HEK293 (cell line): ENCODE results near the gene EXOG.

Source experiments
- CTCF ChIP-seq: fragments of 450-650 bp; formaldehyde crosslinking; IDR thresholded peaks from 2 replicates; pipeline ENCODE4 v1.5.1; 2016; ENCODE audit warnings: missing biosample characterization, missing genetic modification characterization
- HOXA7 ChIP-seq: sonication (generic); formaldehyde crosslinking; IDR thresholded peaks from 2 replicates; pipeline ENCODE4 v1.8.1; 2022; ENCODE audit warnings: missing genetic modification reagents, borderline replicate concordance
- ZNF580 ChIP-seq: fragments of 450-650 bp; formaldehyde crosslinking; IDR thresholded peaks from 2 replicates; pipeline ENCODE4 v1.5.1; 2016; ENCODE audit warnings: missing biosample characterization, missing genetic modification characterization
- TF ChIP-seq, protein P1 (sequence below): fragments of 450-650 bp; formaldehyde crosslinking; IDR thresholded peaks from 2 replicates; pipeline ENCODE4 v1.5.1; 2016; ENCODE audit warnings: missing biosample characterization, missing genetic modification characterization, borderline replicate concordance

- TF ChIP-seq CTCF (tag by site-specific recombination) (no peak), HOXA7 (CRISPR knock-in tag) (no peak), ZNF580 (tag by site-specific recombination) (no peak)
- TF ChIP-seq, protein P1, sequence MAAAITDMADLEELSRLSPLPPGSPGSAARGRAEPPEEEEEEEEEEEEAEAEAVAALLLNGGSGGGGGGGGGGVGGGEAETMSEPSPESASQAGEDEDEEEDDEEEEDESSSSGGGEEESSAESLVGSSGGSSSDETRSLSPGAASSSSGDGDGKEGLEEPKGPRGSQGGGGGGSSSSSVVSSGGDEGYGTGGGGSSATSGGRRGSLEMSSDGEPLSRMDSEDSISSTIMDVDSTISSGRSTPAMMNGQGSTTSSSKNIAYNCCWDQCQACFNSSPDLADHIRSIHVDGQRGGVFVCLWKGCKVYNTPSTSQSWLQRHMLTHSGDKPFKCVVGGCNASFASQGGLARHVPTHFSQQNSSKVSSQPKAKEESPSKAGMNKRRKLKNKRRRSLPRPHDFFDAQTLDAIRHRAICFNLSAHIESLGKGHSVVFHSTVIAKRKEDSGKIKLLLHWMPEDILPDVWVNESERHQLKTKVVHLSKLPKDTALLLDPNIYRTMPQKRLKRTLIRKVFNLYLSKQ (tag by site-specific recombination), result no peak
These were observed 19.9 kb upstream of the EXOG start for GRCh38 chr3:38476157-38476756.
